IMR-90 (cell line): ENCODE results near the gene PDCL2.

ENCODE experiments used
- CEBPB ChIP-seq: IDR thresholded peaks from 2 replicates; pipeline ENCODE4 v1.6.1; 2012; ENCODE audit warnings: low read depth, low read length, improper control_type of control experiment
- CTCF ChIP-seq: conservative IDR thresholded peaks from 2 replicates; pipeline ENCODE4 v1.5.1; 2012; ENCODE audit warnings: mild to moderate bottlenecking, low read depth, low read length, improper control_type of control experiment
- ELK1 ChIP-seq: fragments of 150-350 bp; IDR thresholded peaks from 2 replicates; pipeline ENCODE4 v1.6.1; 2016; ENCODE audit warnings: low read depth, mild to moderate bottlenecking, low read length, moderate library complexity, borderline replicate concordance
- FOS ChIP-seq: fragments of 150-350 bp; IDR thresholded peaks from 2 replicates; pipeline ENCODE4 v1.6.1; 2016; ENCODE audit warnings: low read depth, low read length
- MAFK ChIP-seq: IDR thresholded peaks from 2 replicates; pipeline ENCODE4 v1.6.1; 2012; ENCODE audit warnings: low read depth, low read length, improper control_type of control experiment
- MAZ ChIP-seq: IDR thresholded peaks from 2 replicates; pipeline ENCODE4 v1.6.1; 2012; ENCODE audit warnings: low read depth, mild to moderate bottlenecking, low read length, improper control_type of control experiment, moderate library complexity, borderline replicate concordance
- MXI1 ChIP-seq: IDR thresholded peaks from 2 replicates; pipeline ENCODE4 v1.6.1; 2012; ENCODE audit warnings: low read depth, mild to moderate bottlenecking, low read length, moderate library complexity, borderline replicate concordance
- NFE2L2 ChIP-seq: fragments of 150-350 bp; IDR thresholded peaks from 2 replicates; pipeline ENCODE4 v1.6.1; 2016; ENCODE audit warnings: low read depth, mild to moderate bottlenecking, low read length
- POLR2A ChIP-seq: IDR thresholded peaks from 2 replicates; pipeline ENCODE4 v1.6.1; 2012; ENCODE audit warnings: mild to moderate bottlenecking, low read depth, low read length
- RAD21 ChIP-seq: IDR thresholded peaks from 2 replicates; pipeline ENCODE4 v1.6.1; 2012; ENCODE audit warnings: low read length, improper control_type of control experiment
- RCOR1 ChIP-seq: IDR thresholded peaks from 2 replicates; pipeline ENCODE4 v1.6.1; 2012; ENCODE audit warnings: mild to moderate bottlenecking, low read length, improper control_type of control experiment; ENCODE audit not compliant: insufficient replicate concordance
- RFX5 ChIP-seq: IDR thresholded peaks from 2 replicates; pipeline ENCODE4 v1.8.0; 2012; ENCODE audit warnings: low read depth, mild to moderate bottlenecking, low read length, moderate library complexity
- SMC3 ChIP-seq: fragments of 150-350 bp; IDR thresholded peaks from 2 replicates; pipeline ENCODE4 v1.6.1; 2016; ENCODE audit warnings: low read depth, mild to moderate bottlenecking, antibody characterized with exemption, low read length, moderate library complexity
- USF2 ChIP-seq: fragments of 150-350 bp; IDR thresholded peaks from 2 replicates; pipeline ENCODE4 v1.6.1; 2017; ENCODE audit warnings: mild to moderate bottlenecking, antibody characterized with exemption, low read length, low read depth

DNA sequence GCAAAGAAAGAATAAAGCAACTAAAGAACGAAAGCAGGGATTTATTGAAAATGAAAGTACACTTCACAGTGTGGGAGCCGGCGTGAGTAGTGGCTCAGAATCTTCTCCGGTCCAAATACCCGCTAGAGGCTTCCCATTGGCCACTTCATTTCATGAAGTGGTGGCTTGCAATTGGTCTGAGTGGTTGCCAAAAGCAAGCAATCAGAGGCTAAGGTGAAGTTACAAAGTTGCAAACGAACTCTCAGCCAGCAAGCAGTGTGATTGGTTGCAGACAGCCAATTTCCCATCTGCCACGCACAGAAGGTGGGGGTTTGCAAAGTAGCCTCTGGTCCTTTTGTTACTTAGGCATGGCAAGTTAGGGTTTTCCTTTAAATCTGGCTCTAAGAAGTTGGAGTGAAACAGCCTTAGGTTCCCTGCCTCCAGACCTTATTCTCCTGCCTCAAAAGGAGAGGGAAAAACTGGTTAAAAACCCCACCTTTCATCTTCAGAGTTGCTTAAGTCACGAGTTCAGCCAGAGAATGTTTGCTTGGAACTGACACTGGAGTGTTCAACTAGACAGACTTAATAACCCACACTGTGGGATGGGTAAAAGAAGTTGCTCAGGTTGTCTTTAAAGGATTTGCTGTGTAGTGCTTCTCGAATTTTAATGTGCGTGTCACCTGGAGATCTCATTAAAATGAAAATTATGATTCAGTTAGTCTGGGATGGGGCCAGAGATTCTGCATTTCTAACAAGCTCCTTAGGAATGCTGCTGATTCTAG lies 38.4 kb downstream of the PDCL2 start:
- no peak for TF ChIP-seq POLR2A
- TF ChIP-seq CTCF, result no peak
- TF ChIP-seq NFE2L2, result no peak
- no peak for TF ChIP-seq RCOR1
- no peak for TF ChIP-seq MAZ
- no peak for TF ChIP-seq SMC3
- TF ChIP-seq RFX5, result no peak
- TF ChIP-seq USF2, result no peak
- no peak for TF ChIP-seq FOS
- no peak for TF ChIP-seq RAD21
- TF ChIP-seq MXI1, result no peak
- TF ChIP-seq CEBPB, result no peak
- no peak for TF ChIP-seq MAFK
- TF ChIP-seq ELK1, result no peak
